K562 (cell line): ENCODE measurements around the gene DENND1A.

ENCODE experiments used
- CBX2 ChIP-seq: fragments of 200-600 bp; sonication (generic); IDR thresholded peaks from one replicate; pipeline ENCODE4 v1.6.1; 2012; ENCODE audit warnings: mild to moderate bottlenecking, low read length, inconsistent platforms; ENCODE audit not compliant: insufficient read depth, poor library complexity, severe bottlenecking
- POLR2AphosphoS5 ChIP-seq: IDR thresholded peaks from 2 replicates; pipeline ENCODE4 v1.6.1; 2011; ENCODE audit warnings: mild to moderate bottlenecking, low read depth, low read length, moderate library complexity; ENCODE audit not compliant: control insufficient read depth, insufficient read depth
- ZNF24 ChIP-seq: fragments of 450-650 bp; IDR thresholded peaks from 2 replicates; pipeline ENCODE4 v1.6.1; 2016
- TF ChIP-seq, protein P1 (sequence below), 3 experiments: IDR thresholded peaks in 2 of 3; conservative IDR thresholded peaks in 1 of 3; 2 replicates each; pipeline ENCODE4 v1.5.1; 2011 to 2012; ENCODE audit warnings: low read length in 3 of 3, mild to moderate bottlenecking in 3 of 3, control low read depth in 2 of 3, improper control_type of control experiment in 1 of 3, inconsistent platforms in 1 of 3, low read depth in 1 of 3, mixed read lengths in 1 of 3, moderate library complexity in 1 of 3; ENCODE audit not compliant: insufficient read depth in 2 of 3

DNA sequence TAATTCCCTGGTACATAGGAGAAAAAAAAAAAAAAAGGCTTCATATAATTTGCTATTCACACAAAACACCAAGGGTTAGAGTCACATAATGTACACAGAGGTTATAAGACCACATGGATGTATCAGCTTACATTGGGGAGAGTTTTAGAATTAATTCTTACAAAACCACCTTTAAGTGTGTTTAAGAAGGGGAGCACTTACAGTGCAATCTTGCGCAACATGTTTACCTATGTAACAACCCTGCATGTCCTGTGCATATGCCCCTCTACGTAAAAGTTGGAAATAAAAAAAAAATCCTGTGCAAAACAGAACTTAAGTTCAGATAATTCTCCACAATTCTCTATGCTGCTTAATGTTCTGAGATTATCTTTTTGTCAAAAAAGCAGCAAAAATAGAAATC is 190.0 kb downstream of the DENND1A start:
- TF ChIP-seq CBX2 (no peak), ZNF24 (no peak), POLR2AphosphoS5 (no peak)
- TF ChIP-seq, protein P1, sequence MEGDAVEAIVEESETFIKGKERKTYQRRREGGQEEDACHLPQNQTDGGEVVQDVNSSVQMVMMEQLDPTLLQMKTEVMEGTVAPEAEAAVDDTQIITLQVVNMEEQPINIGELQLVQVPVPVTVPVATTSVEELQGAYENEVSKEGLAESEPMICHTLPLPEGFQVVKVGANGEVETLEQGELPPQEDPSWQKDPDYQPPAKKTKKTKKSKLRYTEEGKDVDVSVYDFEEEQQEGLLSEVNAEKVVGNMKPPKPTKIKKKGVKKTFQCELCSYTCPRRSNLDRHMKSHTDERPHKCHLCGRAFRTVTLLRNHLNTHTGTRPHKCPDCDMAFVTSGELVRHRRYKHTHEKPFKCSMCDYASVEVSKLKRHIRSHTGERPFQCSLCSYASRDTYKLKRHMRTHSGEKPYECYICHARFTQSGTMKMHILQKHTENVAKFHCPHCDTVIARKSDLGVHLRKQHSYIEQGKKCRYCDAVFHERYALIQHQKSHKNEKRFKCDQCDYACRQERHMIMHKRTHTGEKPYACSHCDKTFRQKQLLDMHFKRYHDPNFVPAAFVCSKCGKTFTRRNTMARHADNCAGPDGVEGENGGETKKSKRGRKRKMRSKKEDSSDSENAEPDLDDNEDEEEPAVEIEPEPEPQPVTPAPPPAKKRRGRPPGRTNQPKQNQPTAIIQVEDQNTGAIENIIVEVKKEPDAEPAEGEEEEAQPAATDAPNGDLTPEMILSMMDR (IDR thresholded peaks at IDR 0.05 in 2 of 3, conservative IDR thresholded peaks at IDR 0.05 in 1 of 3; ENCODE audit: insufficient read depth in 2 of 3, low read depth in 1 of 3, low read length in 3 of 3): no peak
